ENCODE measurements around the gene EIF4B.
A peak's percentile ranks its signal among the peaks of the same experiment; 100 is the strongest.

The EIF4B gene

GRCh38 chr12:53057816-53058500 is 51.7 kb downstream of the EIF4B start:
- Mint-ChIP-seq H3K9me3 (no peaks in the 10 kb centered on the region), H3K4me1 (peaks cover 11% of the 10 kb centered on the region), H3K27ac (peak overlapping the region in 1 of 2 donors; percentile 35), H3K4me3 (no peak overlapping the region), H3K27me3 (peaks cover 7% of the 10 kb centered on the region)
- ATAC-seq (no peak), DNase-seq (no peak)

GRCh38 chr12:53058674-53059433 is 52.6 kb downstream of the EIF4B start:
- no peak overlapping the region for H3K4me3 Mint-ChIP-seq
- peaks cover 6% of the 10 kb centered on the region for H3K4me1 Mint-ChIP-seq
- H3K27ac Mint-ChIP-seq = peak overlapping the region in 1 of 2 donors; percentile 48
- H3K27me3 Mint-ChIP-seq = peaks cover 7% of the 10 kb centered on the region
- DNase-seq (no peak), ATAC-seq (no peak)
- H3K9me3 Mint-ChIP-seq = no peaks in the 10 kb centered on the region

GRCh38 chr12:53059434-53060063 is 53.3 kb downstream of the EIF4B start:
- peak overlapping the region in 1 of 2 donors; percentile 51 for H3K27ac Mint-ChIP-seq
- peak; percentile 10 for ATAC-seq
- DNase-seq = no peak
- no peaks in the 10 kb centered on the region for H3K9me3 Mint-ChIP-seq
- no peak overlapping the region for H3K4me3 Mint-ChIP-seq
- H3K4me1 Mint-ChIP-seq = no peaks in the 10 kb centered on the region
- peaks cover 7% of the 10 kb centered on the region for H3K27me3 Mint-ChIP-seq

GRCh38 chr12:53060064-53060720 is 53.9 kb downstream of the EIF4B start:
- H3K27ac Mint-ChIP-seq = peak overlapping the region in 1 of 2 donors; percentile 50
- H3K27me3 Mint-ChIP-seq = peaks cover 6% of the 10 kb centered on the region
- no peak for DNase-seq

GRCh38 chr12:53060721-53061276 is 54.5 kb downstream of the EIF4B start:
- no peaks in the 10 kb centered on the region for H3K9me3 Mint-ChIP-seq
- peaks cover 5% of the 10 kb centered on the region for H3K4me1 Mint-ChIP-seq
- peaks cover under 1% of the 10 kb centered on the region for H3K27me3 Mint-ChIP-seq
- ATAC-seq = no peak
- peak overlapping the region in 1 of 2 donors; percentile 78 for H3K27ac Mint-ChIP-seq
- H3K4me3 Mint-ChIP-seq = no peak overlapping the region
- DNase-seq = no peak

More at GRCh38 chr12:53060064-53060720, 53.9 kb downstream of the EIF4B start:
- H3K4me1 Mint-ChIP-seq = no peaks in the 10 kb centered on the region
- no peak overlapping the region for H3K4me3 Mint-ChIP-seq
- H3K9me3 Mint-ChIP-seq = no peaks in the 10 kb centered on the region
- ATAC-seq = no peak

DNA sequence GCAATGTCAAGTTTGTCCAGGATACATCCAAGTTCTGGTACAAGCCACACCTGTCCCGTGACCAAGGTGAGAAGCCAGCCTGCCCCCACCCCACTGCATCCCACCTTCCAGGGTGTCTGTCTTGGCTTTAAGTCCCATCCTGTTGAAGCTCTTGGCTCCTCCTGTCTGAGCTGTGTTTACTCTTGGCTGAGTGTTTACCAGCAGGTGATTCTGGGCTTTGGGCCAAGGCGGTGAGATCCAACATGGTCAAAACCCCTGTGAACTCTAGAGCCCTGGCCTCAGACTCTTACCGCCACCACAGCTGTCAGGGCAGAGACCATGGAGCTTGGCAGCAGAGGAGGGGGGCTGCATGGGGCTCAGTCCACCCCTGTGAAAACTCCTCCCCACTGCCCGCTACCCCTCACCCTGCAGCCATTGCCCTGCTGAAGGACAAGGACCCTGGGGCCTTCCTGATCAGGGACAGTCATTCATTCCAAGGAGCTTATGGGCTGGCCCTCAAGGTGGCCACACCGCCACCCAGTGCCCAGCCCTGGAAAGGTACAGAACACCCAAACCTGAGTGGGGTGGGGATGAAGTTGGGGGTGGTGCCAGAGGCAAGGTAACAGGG is 55.3 kb downstream of the EIF4B start:
- no peak for DNase-seq

DNA sequence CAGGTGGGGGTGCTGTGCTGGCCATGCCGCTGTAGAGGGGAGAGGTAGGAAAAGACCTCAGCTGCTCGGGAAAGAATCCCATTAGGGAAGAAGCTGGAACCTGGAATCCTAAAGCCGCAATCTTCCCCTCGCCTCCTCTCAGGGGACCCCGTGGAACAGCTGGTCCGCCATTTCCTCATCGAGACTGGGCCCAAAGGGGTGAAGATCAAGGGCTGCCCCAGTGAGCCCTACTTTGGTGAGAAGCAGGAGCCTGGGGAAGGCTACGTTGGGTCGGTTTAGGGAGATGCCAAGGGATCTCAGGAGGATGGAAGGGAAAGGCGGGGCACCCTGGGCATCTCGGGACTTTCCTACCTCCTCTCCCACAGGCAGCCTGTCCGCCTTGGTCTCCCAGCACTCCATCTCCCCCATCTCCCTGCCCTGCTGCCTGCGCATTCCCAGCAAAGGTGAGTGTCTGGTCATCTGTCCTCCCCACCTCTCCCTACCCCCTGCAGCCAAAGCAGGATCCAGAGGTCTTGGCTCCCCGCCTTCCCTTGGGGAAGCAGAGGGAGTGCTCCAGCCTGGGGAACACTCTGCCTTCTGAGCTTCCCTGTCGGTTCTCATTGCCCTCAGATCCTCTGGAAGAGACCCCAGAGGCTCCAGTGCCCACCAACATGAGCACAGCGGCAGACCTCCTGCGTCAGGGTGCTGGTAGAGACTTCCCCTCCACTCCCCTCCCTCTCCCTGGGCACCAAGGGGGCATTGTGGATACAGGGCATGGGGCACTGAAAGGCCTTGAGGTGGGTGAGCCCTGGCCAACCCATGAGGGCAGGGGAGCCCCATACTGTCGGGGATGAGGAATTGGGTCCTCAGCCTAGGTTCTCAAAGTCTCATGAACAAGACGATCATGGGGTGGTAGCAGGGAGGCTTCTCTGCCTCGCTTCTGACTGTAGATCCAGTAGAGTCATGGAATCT is 56.0 kb downstream of the EIF4B start:
- DNase-seq = no peak
- Mint-ChIP-seq H3K27me3 (no peaks in the 10 kb centered on the region), H3K4me1 (peaks cover 20% of the 10 kb centered on the region), H3K9me3 (no peaks in the 10 kb centered on the region), H3K27ac (no peak overlapping the region), H3K4me3 (no peak overlapping the region)
- ATAC-seq = no peak

More for the DNA sequence above, 55.3 kb downstream of the EIF4B start:
- no peaks in the 10 kb centered on the region for H3K27me3 Mint-ChIP-seq
- H3K27ac Mint-ChIP-seq = peak overlapping the region in 1 of 2 donors; percentile 78
- H3K9me3 Mint-ChIP-seq = no peaks in the 10 kb centered on the region
- ATAC-seq = peak; percentile 29
- no peak overlapping the region for H3K4me3 Mint-ChIP-seq
- H3K4me1 Mint-ChIP-seq = peaks cover 12% of the 10 kb centered on the region

DNA sequence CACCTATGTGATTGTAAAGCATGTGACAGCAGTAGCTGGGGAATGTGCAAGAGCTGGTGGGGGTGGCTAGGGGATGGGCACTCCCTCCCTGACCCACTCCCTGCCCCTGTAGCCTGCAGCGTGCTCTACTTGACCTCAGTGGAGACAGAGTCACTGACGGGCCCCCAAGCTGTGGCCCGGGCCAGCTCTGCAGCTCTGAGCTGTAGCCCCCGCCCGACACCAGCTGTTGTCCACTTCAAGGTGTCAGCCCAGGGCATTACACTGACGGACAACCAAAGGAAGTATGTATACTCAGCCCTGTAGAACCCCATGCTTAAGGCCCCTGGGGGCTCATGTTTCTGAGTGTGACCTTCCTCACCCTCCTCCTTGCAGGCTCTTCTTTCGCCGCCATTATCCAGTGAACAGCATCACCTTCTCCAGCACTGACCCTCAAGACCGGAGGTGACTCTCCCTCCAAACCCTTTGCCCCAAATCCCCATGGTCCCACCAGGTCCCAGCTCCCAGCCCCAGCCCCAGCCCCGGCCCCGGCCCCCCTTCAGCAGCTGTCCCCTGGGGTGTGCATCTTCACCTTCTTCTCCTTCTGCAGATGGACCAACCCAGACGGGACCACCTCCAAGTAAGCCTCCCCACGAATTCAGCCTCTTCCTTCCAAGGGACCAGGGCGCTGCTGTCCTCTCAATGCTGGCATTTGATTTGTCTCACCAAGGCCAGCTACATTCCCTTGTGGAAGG is 56.9 kb downstream of the EIF4B start:
- Mint-ChIP-seq H3K27me3 (no peaks in the 10 kb centered on the region), H3K27ac (no peak overlapping the region), H3K4me3 (no peak overlapping the region), H3K9me3 (no peaks in the 10 kb centered on the region), H3K4me1 (peaks cover 21% of the 10 kb centered on the region)
- ATAC-seq = no peak
- DNase-seq = no peak

DNA sequence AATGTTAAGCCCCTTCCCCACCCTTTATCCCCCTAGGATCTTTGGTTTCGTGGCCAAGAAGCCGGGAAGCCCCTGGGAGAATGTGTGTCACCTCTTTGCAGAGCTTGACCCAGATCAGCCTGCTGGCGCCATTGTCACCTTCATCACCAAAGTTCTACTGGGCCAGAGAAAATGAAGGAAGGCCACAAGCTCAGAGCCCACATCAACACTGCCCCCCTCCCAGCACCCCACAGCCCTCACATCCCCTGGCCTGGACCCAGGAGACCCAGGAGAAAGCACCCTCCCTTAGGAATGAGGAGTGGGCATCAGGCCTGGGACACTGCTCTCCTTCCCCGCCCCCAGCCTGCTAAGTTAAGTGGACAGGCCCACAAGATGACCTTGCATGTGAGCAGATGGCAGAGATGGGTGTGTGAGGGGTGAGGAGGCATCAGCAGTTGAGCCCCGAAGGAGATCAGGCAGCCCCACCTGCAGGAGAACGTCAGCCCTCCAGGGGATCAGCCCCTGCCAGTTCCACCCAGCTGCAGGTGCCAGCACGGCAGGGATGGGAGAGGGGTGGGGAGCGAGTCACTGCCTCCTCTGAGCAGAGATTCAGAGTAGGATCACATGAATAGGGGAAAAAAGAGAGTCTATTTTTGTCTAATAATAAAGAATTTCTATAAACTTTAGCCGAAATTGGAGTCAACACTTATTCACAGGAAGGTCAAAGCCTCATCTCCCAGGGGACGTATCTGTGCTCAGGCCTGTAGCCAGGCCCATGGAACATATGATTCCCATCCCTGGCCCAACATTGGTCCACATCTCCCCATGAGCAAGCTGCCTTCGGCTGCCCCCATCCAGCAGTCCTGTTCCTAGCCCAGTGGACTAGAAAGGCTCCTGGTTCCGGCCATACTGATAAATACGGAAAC is 57.7 kb downstream of the EIF4B start:
- no peaks in the 10 kb centered on the region for H3K9me3 Mint-ChIP-seq
- DNase-seq = no peak
- no peak for ATAC-seq
- peaks cover 21% of the 10 kb centered on the region for H3K4me1 Mint-ChIP-seq
- H3K27ac Mint-ChIP-seq = no peak overlapping the region
- no peak overlapping the region for H3K4me3 Mint-ChIP-seq
- H3K27me3 Mint-ChIP-seq = no peaks in the 10 kb centered on the region

- H3K27me3 Mint-ChIP-seq = no peaks in the 10 kb centered on the region
- DNase-seq = no peak
- H3K27ac Mint-ChIP-seq = peak overlapping the region in 1 of 2 donors; percentile 69
- no peak overlapping the region for H3K4me3 Mint-ChIP-seq
- H3K9me3 Mint-ChIP-seq = no peaks in the 10 kb centered on the region
- no peak for ATAC-seq
- H3K4me1 Mint-ChIP-seq = peaks cover 27% of the 10 kb centered on the region
These were observed 58.6 kb downstream of the EIF4B start for GRCh38 chr12:53064613-53065436.

DNA sequence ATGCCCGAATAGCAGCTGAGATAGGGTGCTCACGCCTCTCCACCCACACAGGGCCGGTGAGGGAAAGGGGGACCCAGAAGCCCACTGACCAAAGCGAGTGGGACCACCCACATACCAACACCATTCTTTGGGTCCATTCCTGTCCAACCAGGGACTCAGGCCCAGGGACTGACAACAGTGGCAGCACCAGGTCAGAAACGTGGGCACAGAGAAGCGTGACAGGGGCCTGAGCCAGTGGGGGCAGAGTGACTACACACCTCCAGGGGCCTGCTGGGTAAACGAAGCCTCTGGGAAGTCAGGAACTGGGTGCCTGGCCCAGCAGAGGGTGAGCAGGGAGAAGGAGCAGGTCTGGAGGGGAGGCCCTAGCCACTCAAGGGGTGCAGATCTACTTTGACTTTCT is 59.2 kb downstream of the EIF4B start:
- DNase-seq (no peak), ATAC-seq (no peak)
- H3K27ac Mint-ChIP-seq = no peak overlapping the region
- no peaks in the 10 kb centered on the region for H3K27me3 Mint-ChIP-seq
- H3K4me1 Mint-ChIP-seq = peaks cover 27% of the 10 kb centered on the region
- no peak overlapping the region for H3K4me3 Mint-ChIP-seq
- H3K9me3 Mint-ChIP-seq = no peaks in the 10 kb centered on the region

All from stimulated activated naive CD8-positive, alpha-beta T cell treated with anti-CD3 and anti-CD28 coated beads, Interleukin-15, amount 100 ng/mL, for 72 hours (primary cell).